Progenitor cell of endocrine pancreas (in vitro differentiated cells): ENCODE measurements around the gene ARID1B. TPM values are rescaled to one million over a fixed set of nuclear protein-coding genes. Genes with fewer than 3 reads are reported as not detected.

Experiments
- DNase-seq: peaks from one replicate; pipeline ENCODE4 v3.0.0; 2021; ENCODE audit warnings: low spot score; ENCODE audit not compliant: unreplicated experiment
- H3K27ac Mint-ChIP-seq: 2 replicates; pipeline ENCODE4 v1.8.0; 2021; ENCODE audit warnings: mild to moderate bottlenecking, moderate library complexity, mixed read lengths
- H3K27me3 Mint-ChIP-seq: 2 replicates; pipeline ENCODE4 v1.8.0; 2021; ENCODE audit warnings: mixed read lengths
- H3K36me3 Mint-ChIP-seq: 2 replicates; pipeline ENCODE4 v1.8.0; 2022; ENCODE audit warnings: mixed read lengths; ENCODE audit not compliant: insufficient read depth
- H3K4me1 Mint-ChIP-seq: 2 replicates; pipeline ENCODE4 v1.8.0; 2021; ENCODE audit warnings: low read depth, mixed read lengths
- H3K4me3 Mint-ChIP-seq: 2 replicates; pipeline ENCODE4 v1.8.0; 2021; ENCODE audit warnings: low read depth, mild to moderate bottlenecking, moderate library complexity, mixed read lengths
- H3K9me3 Mint-ChIP-seq: 2 replicates; pipeline ENCODE4 v1.8.0; 2021; ENCODE audit warnings: low read depth, mixed read lengths
- total RNA-seq: library from RNA; stranded (reverse); gene quantifications from 2 replicates; pipeline ENCODE4 v1.2.1, GENCODE V29; 2021
- TF ChIP-seq, protein P1 (sequence below): fragments of 200-600 bp; sonication (generic); IDR thresholded peaks from one replicate; pipeline ENCODE4 v1.5.0; 2021; ENCODE audit warnings: antibody characterized with exemption, mild to moderate bottlenecking; ENCODE audit not compliant: unreplicated experiment

Gene ARID1B
- total RNA-seq, 1 donor from 2014 or later, result 152 TPM

DNA sequence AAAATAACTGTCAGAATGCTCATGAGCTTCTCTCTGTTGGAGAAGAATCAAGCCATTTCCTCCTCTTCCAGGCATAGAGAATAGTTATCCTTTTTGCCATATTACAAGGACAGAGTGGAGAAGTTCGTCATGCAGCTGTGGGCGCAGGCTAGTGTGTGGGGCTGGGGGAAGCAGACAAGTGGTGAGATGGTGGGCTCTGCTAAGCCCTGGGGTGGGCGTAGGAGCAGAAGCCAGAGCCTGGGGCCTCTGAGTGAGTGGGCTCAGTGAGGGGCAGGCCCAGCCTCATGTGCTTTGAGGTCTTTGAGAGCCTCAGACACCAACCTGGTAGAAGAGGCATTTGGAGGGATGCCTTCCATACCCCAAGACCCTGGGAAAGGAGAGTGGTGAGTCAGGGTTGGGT lies 19.4 kb downstream of the ARID1B start:
- TF ChIP-seq, protein P1, sequence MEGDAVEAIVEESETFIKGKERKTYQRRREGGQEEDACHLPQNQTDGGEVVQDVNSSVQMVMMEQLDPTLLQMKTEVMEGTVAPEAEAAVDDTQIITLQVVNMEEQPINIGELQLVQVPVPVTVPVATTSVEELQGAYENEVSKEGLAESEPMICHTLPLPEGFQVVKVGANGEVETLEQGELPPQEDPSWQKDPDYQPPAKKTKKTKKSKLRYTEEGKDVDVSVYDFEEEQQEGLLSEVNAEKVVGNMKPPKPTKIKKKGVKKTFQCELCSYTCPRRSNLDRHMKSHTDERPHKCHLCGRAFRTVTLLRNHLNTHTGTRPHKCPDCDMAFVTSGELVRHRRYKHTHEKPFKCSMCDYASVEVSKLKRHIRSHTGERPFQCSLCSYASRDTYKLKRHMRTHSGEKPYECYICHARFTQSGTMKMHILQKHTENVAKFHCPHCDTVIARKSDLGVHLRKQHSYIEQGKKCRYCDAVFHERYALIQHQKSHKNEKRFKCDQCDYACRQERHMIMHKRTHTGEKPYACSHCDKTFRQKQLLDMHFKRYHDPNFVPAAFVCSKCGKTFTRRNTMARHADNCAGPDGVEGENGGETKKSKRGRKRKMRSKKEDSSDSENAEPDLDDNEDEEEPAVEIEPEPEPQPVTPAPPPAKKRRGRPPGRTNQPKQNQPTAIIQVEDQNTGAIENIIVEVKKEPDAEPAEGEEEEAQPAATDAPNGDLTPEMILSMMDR, result no peak
- Mint-ChIP-seq H3K4me3 (no peak overlapping the region), H3K9me3 (no peaks in the 10 kb centered on the region), H3K27ac (no peak overlapping the region), H3K4me1 (peaks cover 23% of the 10 kb centered on the region), H3K36me3 (no peaks in the 10 kb centered on the region), H3K27me3 (no peaks in the 10 kb centered on the region)
- DNase-seq, result no peak

DNA sequence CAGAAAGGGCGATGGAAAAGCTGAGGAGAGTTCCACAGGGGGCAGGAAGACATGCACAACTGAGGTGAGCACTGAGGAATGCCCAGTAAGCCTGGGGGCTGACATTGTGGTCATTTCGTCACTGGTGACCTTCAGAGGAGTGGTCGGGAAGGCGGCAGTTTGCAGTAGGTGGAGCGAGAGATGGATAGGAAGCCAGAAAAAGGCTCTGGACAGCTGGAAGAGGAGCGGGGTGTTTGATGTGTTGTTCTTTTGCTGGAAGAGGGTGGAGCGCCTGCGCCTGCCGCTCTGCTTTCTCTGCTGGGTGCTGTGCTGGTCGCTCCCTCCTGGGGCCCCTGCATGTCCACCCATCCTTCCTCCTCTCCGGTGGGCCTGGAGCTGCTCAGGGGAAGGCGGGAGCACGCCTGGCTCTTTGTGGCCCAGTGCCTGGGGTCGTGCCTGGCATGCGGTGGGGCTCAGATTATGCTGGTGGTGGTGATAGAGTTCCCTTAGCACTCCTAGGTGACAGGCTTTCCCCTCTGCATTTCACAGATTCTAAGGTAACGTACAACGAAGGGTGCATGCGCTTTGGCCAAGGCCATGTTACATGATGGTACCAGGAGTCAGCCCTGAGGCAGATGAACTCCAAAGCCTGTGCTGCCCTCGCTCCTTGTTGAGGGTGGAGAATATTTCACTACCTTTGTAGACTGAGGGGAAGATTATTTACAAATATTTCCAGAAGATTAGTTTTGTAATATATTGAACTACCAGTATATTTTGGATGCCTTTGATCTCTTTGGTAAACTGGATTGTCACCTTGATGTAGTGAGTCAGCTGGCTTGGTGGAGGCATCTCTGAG lies 20.9 kb downstream of the ARID1B start:
- Mint-ChIP-seq H3K27me3 (no peaks in the 10 kb centered on the region), H3K27ac (no peak overlapping the region), H3K4me1 (peaks cover 28% of the 10 kb centered on the region), H3K4me3 (no peak overlapping the region), H3K9me3 (no peaks in the 10 kb centered on the region), H3K36me3 (no peaks in the 10 kb centered on the region)
- TF ChIP-seq, protein P1, result no peak
- DNase-seq, result no peak

DNA sequence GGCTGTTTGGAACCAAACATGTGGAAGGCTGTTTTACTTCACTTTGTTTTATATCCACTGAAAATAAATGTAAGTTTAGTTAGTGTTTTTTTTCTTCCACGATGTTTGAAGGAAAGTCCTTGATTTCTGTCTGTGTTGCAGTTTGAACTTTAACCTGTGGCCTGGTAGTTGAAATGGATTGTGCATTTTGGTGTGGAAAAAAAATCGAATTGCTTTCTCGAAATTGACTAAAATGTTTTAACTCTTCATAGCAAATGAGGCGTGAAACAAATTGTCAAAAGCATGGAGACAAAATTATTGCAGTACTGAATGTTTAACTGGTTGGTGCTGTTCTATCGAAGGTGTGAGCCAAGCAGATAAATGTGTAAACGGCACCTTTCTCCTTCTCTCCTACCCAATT lies 24.5 kb downstream of the ARID1B start:
- H3K27ac Mint-ChIP-seq, result peak overlapping the region; percentile 45
- no peaks in the 10 kb centered on the region for H3K36me3 Mint-ChIP-seq
- H3K4me1 Mint-ChIP-seq, result peaks cover 21% of the 10 kb centered on the region
- TF ChIP-seq, protein P1, result no peak
- no peak for DNase-seq
- H3K27me3 Mint-ChIP-seq, result no peaks in the 10 kb centered on the region
- no peak overlapping the region for H3K4me3 Mint-ChIP-seq
- peaks cover 3% of the 10 kb centered on the region for H3K9me3 Mint-ChIP-seq

DNA sequence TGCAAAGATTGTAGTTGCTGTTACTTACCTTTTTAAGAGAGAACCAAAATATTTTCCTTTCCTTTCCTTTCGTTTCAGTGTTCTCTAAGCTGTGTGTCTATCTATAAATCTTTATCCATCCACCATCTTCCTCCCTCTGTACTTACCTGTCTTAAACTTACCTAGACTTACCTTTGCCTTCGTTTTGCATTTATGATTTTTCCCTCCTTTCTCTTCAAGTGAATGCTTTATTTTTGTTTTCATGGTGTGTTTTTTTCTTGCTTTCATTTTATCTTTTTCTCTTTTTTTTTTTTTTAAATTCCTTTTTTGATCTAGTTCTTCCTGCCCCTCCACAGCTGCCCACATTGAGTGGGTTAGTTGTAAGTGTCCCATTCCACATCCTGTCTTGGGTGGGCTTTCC lies 26.2 kb downstream of the ARID1B start:
- Mint-ChIP-seq H3K4me1 (peaks cover 24% of the 10 kb centered on the region), H3K4me3 (no peak overlapping the region), H3K27ac (no peak overlapping the region), H3K27me3 (no peaks in the 10 kb centered on the region), H3K36me3 (no peaks in the 10 kb centered on the region), H3K9me3 (peaks cover 3% of the 10 kb centered on the region)
- TF ChIP-seq, protein P1, result no peak
- no peak for DNase-seq

DNA sequence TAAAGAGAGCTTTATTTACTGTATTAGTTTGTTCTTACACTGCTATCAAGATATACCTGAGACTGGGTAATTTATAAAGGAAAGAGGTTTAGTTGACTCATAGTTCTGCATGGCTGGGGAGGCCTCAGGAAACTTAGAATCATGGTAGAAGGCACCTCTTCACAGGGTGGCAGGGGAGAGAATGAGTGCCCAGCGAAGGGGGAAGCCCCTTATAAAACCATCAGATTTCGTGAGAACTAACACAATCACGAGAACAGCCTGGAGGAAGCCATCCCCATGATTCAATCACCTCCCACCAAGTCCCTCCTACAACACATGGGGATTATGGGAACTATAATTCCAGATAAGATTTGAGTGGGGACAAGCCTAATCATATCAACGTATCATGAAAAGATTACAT lies 27.2 kb downstream of the ARID1B start:
- Mint-ChIP-seq H3K9me3 (peaks cover 3% of the 10 kb centered on the region), H3K4me3 (no peak overlapping the region), H3K27me3 (no peaks in the 10 kb centered on the region), H3K4me1 (peaks cover 29% of the 10 kb centered on the region), H3K36me3 (no peaks in the 10 kb centered on the region), H3K27ac (no peak overlapping the region)
- TF ChIP-seq, protein P1, result no peak
- DNase-seq, result no peak
